ENCODE data around the gene AFG3L2.
A peak's percentile ranks its signal among the peaks of the same experiment; 100 is the strongest.

The AFG3L2 gene

GRCh38 chr18:12309683-12310198, 67.3 kb downstream of the AFG3L2 start:
- H3K79me2 ChIP-seq (ENCODE audit: low read length): no peaks in the 10 kb centered on the region
- peak overlapping the region; percentile 75 for H3K4me3 ChIP-seq (ENCODE audit: low read length)
- H3K9ac ChIP-seq (ENCODE audit: low read length): no peak overlapping the region
- TF ChIP-seq EZH2phosphoT487 (IDR thresholded peaks at IDR 0.05; ENCODE audit: low read depth) (no peak), CTCF (IDR thresholded peaks at IDR 0.05; ENCODE audit: low read depth, low read length) (no peak)
- peaks cover 25% of the 10 kb centered on the region for H3K4me1 ChIP-seq (ENCODE audit: low read length)
- H4K20me1 ChIP-seq (ENCODE audit: insufficient read depth, low read length): no peaks in the 10 kb centered on the region
- peaks cover 12% of the 10 kb centered on the region for H3K36me3 ChIP-seq (replicated peaks; ENCODE audit: low read depth, low read length)
- 0 out of 2 replicates have a peak overlapping the region, but pooled peaks have one; percentile 23 for H2AFZ ChIP-seq (ENCODE audit: low read depth, low read length)
- H3K9me3 ChIP-seq (ENCODE audit: insufficient read depth, low read length): peaks cover 3% of the 10 kb centered on the region; the same call in 1 of the 2 replicates
- no peak overlapping the region for H3K27ac ChIP-seq (ENCODE audit: low read length)
- H3K27me3 ChIP-seq (ENCODE audit: low read depth, low read length): no peaks in the 10 kb centered on the region
- peak overlapping the region; percentile 77 for H3K4me2 ChIP-seq (ENCODE audit: low read length)

DNA sequence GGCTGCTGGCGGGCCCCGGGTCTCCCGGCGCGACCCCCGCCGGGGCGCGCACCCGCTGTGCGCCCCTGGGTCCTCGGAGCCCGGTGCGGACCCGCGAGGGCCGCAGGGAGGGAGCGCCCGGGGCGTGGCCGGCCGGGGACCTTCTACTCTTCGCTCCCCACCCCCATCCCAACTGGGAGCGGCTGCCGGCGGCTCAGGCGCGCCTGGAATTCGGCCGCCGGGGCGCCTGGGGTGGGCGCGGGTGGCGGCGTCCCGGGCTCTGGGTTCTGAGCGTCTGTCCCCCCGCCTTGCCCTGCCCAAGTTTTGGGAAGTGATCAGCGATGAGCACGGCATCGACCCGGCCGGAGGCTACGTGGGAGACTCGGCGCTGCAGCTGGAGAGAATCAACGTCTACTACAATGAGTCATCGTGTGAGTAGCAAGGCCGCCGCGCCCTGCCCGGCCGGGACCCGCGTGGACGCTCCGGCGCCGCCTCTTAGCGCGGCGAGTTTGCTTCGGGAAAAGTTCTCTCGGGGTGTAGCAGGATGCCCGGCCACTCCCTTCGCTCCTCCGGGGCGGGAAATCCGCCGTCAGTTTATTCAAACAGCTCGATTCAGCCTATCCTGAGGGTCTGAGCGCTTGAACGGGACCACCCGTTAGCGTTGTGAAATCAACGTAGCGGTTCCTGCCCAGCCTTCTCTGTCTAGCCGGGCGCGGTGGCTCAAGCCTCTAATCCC, 68.5 kb downstream of the AFG3L2 start:
- Histone ChIP-seq H3K4me1 (ENCODE audit: low read length) (peaks cover 15% of the 10 kb centered on the region), H3K27me3 (ENCODE audit: low read depth, low read length) (no peaks in the 10 kb centered on the region), H3K4me3 (ENCODE audit: low read length) (peak overlapping the region; percentile 75), H3K36me3 (replicated peaks; ENCODE audit: low read depth, low read length) (peaks cover 12% of the 10 kb centered on the region), H3K9ac (ENCODE audit: low read length) (peak overlapping the region; percentile 55; the same call in 1 of the 2 replicates), H2AFZ (ENCODE audit: low read depth, low read length) (peak overlapping the region; percentile 42), H3K9me3 (ENCODE audit: insufficient read depth, low read length) (peaks cover 3% of the 10 kb centered on the region; the same call in 1 of the 2 replicates), H4K20me1 (ENCODE audit: insufficient read depth, low read length) (no peaks in the 10 kb centered on the region), H3K79me2 (ENCODE audit: low read length) (no peaks in the 10 kb centered on the region), H3K4me2 (ENCODE audit: low read length) (peak overlapping the region; percentile 77), H3K27ac (ENCODE audit: low read length) (no peak overlapping the region)
- TF ChIP-seq CTCF (IDR thresholded peaks at IDR 0.05; ENCODE audit: low read depth, low read length) (no peak), EZH2phosphoT487 (IDR thresholded peaks at IDR 0.05; ENCODE audit: low read depth) (no peak)

DNA sequence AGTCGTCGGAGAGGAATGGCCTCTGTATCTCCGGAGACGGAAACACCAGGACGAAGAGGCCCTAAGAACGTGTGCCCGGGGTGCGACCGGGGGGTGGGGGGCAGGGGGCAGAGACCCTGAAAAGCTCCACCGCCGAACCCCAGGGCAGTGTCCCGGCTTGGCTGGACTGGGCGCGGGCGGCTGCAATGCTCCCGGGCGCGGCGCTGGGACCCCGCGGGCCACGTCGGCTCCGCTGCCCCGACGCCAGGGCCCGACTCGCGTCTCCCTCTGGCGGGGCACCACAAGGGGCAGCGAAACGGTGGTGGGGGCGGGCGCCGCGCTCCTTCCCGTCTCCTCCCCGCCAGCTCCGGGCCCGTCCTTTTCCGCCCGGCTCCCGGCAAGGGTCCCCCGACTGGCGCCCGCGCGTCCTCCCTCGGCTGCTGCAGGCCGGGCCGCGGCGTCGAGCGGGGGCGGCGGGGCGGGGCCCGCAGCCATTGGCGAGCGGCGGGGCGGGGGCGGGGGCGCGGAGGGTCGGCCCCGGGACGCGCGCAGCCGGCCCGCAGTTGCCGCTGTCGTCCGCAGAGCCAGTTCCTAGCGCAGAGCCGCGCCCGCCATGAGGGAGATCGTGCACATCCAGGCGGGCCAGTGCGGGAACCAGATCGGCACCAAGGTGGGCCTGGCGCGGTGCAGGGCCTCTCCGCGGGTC, 69.2 kb downstream of the AFG3L2 start, which contains the start of gene TUBB6:
TUBB6 (plus strand) TSS at position 541 of the 685 bp plus-strand sequence; CDS start at position 593, 52 bp downstream.
- H3K4me1 ChIP-seq (ENCODE audit: low read length): peaks cover 12% of the 10 kb centered on the region
- no peaks in the 10 kb centered on the region for H3K27me3 ChIP-seq (ENCODE audit: low read depth, low read length)
- H2AFZ ChIP-seq (ENCODE audit: low read depth, low read length): peak within 1 kb of the TSS; percentile 42
- no peaks in the 10 kb centered on the region for H4K20me1 ChIP-seq (ENCODE audit: insufficient read depth, low read length)
- no peaks in the 10 kb centered on the region for H3K79me2 ChIP-seq (ENCODE audit: low read length)
- TF ChIP-seq CTCF (IDR thresholded peaks at IDR 0.05; ENCODE audit: low read depth, low read length) (no peak), EZH2phosphoT487 (IDR thresholded peaks at IDR 0.05; ENCODE audit: low read depth) (no peak)
- peak within 1 kb of the TSS; percentile 55; the same call in 1 of the 2 replicates for H3K9ac ChIP-seq (ENCODE audit: low read length)
- peak within 1 kb of the TSS; percentile 77 for H3K4me2 ChIP-seq (ENCODE audit: low read length)
- peak within 1 kb of the TSS; percentile 75 for H3K4me3 ChIP-seq (ENCODE audit: low read length)
- H3K27ac ChIP-seq (ENCODE audit: low read length): no peak within 1 kb of the TSS
- peaks cover 3% of the 10 kb centered on the region; the same call in 1 of the 2 replicates for H3K9me3 ChIP-seq (ENCODE audit: insufficient read depth, low read length)
- H3K36me3 ChIP-seq (replicated peaks; ENCODE audit: low read depth, low read length): peaks cover 7% of the 10 kb centered on the region
